ENCODE data around the gene ALDH7A1. TPM values are rescaled to one million over a fixed set of nuclear protein-coding genes. Genes with fewer than 3 reads are reported as not detected.

The ALDH7A1 gene
- total RNA-seq, 4 donors from 2014 or later: 35.9 to 89.7 (median 48.2) TPM

GRCh38 chr5:126482591-126482990, 112.4 kb downstream of the ALDH7A1 start:
- Histone ChIP-seq H3K9me3 (no peaks in the 10 kb centered on the region), H3K27me3 (no peaks in the 10 kb centered on the region), H3K27ac (peak overlapping the region in 2 of 4 donors; percentile 37 to 38), H3K36me3 (peaks cover 0 to 85% (median 5%) of the 10 kb centered on the region in 3 donors), H3K4me1 (peaks cover 0 to 10% (median 9%) of the 10 kb centered on the region in 3 donors), H3K4me3 (no peak overlapping the region)
- TF ChIP-seq CTCF (IDR thresholded peaks at IDR 0.05): no peak
- no peak for TF ChIP-seq POLR2A (IDR thresholded peaks at IDR 0.05)
- intact Hi-C loops (cut with DNase I): no loop called here
- 68 to 84% methylated on average over 1 of the region's 1 CpG for WGBS, 2 donors
- DNase-seq: no peak

- H3K27ac ChIP-seq: peak overlapping the region in 1 of 4 donors; percentile 37
- no peak for TF ChIP-seq CTCF (IDR thresholded peaks at IDR 0.05)
- no peak for TF ChIP-seq POLR2A (IDR thresholded peaks at IDR 0.05)
- no peaks in the 10 kb centered on the region for H3K9me3 ChIP-seq
- H3K27me3 ChIP-seq: no peaks in the 10 kb centered on the region
- H3K4me1 ChIP-seq: peaks cover 0 to 18% (median 11%) of the 10 kb centered on the region in 3 donors
- DNase-seq: no peak
- WGBS, 2 donors: 43 to 56% methylated on average over 2 of the region's 2 CpGs
- intact Hi-C loops (cut with DNase I): no loop called here
- peaks cover 0 to 72% (median 5%) of the 10 kb centered on the region in 3 donors for H3K36me3 ChIP-seq
- no peak overlapping the region for H3K4me3 ChIP-seq
Measured at GRCh38 chr5:126481243-126481642, 113.8 kb downstream of the ALDH7A1 start.

Small RNAs within 50 kb of the gene (small RNA-seq; reads per million reads assigned to genes)
- 0 to 0.15 (median 0) reads per million in 4 donors for gene RNU6-290P

Other genes starting within 250 kb of the ALDH7A1 start
- gene GRAMD2B, start 171.8 kb downstream of the ALDH7A1 start, total RNA-seq: 10 to 100 TPM; 10.2 to 29.0 (median 15.8) TPM
- 10 to 100 TPM; 40.3 to 59.5 (median 49.3) TPM for gene PHAX, start 5.7 kb upstream of the ALDH7A1 start, total RNA-seq
- gene LMNB1, start 181.9 kb upstream of the ALDH7A1 start, total RNA-seq: 10 to 100 TPM; 13.7 to 61.5 (median 39.2) TPM